Smooth muscle cell (in vitro differentiated cells): ENCODE measurements around the gene THOC6. TPM values are rescaled to one million over a fixed set of nuclear protein-coding genes. Genes with fewer than 3 reads are reported as not detected.
A peak's percentile ranks its signal among the peaks of the same experiment; 100 is the strongest.

Source experiments
- DNase-seq: peaks from one replicate; lab custom pipeline; 2025; ENCODE audit not compliant: unreplicated experiment; lab: John Stamatoyannopoulos, UW
- H2AFZ ChIP-seq: fragments of 200-600 bp; sonication (generic); 2 replicates; pipeline ENCODE4 v1.6.0; 2016; ENCODE audit warnings: antibody characterized with exemption, low read depth, mild to moderate bottlenecking
- H3F3A ChIP-seq: fragments of 200-600 bp; sonication (generic); 2 replicates; pipeline ENCODE4 v1.6.0; 2017; ENCODE audit warnings: antibody characterized with exemption, low read depth
- H3K27ac ChIP-seq: fragments of 200-600 bp; sonication (generic); 2 replicates; pipeline ENCODE4 v1.5.1; 2016; ENCODE audit warnings: low read depth, mild to moderate bottlenecking
- H3K27me3 ChIP-seq: fragments of 200-600 bp; sonication (generic); 2 replicates; pipeline ENCODE4 v1.6.1; 2016; ENCODE audit warnings: low read depth, mild to moderate bottlenecking
- H3K36me3 ChIP-seq: fragments of 200-600 bp; sonication (generic); 2 replicates; pipeline ENCODE4 v1.5.1; 2016; ENCODE audit warnings: low read depth
- H3K4me1 ChIP-seq: fragments of 200-600 bp; sonication (generic); 2 replicates; pipeline ENCODE4 v1.5.1; 2016; ENCODE audit warnings: low read depth
- H3K4me2 ChIP-seq: fragments of 200-600 bp; sonication (generic); 2 replicates; pipeline ENCODE4 v1.6.0; 2016; ENCODE audit warnings: mild to moderate bottlenecking
- H3K4me3 ChIP-seq: fragments of 200-600 bp; sonication (generic); 2 replicates; pipeline ENCODE4 v1.5.1; 2016; ENCODE audit warnings: mild to moderate bottlenecking
- H3K79me2 ChIP-seq: fragments of 200-600 bp; sonication (generic); 2 replicates; pipeline ENCODE4 v1.6.0; 2016; ENCODE audit warnings: low read depth, mild to moderate bottlenecking
- H3K9ac ChIP-seq: fragments of 200-600 bp; sonication (generic); 2 replicates; pipeline ENCODE4 v1.6.0; 2016; ENCODE audit warnings: low read depth
- H3K9me3 ChIP-seq: fragments of 200-600 bp; sonication (generic); replicated peaks from 2 replicates; pipeline ENCODE4 v1.5.1; 2016; ENCODE audit warnings: low read depth
- H4K20me1 ChIP-seq: fragments of 200-600 bp; sonication (generic); 2 replicates; pipeline ENCODE4 v1.6.0; 2016; ENCODE audit warnings: low read depth
- WGBS: methylation state at CpG from one replicate; pipeline ENCODE4 v1.1.7; 2016; ENCODE audit warnings: low lambda C conversion rate; 5-methylcytosine and 5-hydroxymethylcytosine counted together
- polyA plus RNA-seq: library from polyadenylated mRNA; unstranded; fragments of >200 nt; fragmentation: Nextera tagmentation; extraction: Ambion mirVana; gene quantifications from 2 replicates; pipeline ENCODE4 v1.2.1, GENCODE V29; 2016
- total RNA-seq: library from RNA; depleted of rRNA; stranded (reverse); fragments of >200 nt; gene quantifications from 2 replicates; pipeline ENCODE4 v1.2.3, GENCODE V29; 2014
- TF ChIP-seq, protein P1 (sequence below): fragments of 200-600 bp; sonication (generic); IDR thresholded peaks from 2 replicates; pipeline ENCODE4 v1.5.1; 2017; ENCODE audit warnings: borderline replicate concordance, mild to moderate bottlenecking, antibody characterized with exemption; ENCODE audit not compliant: insufficient read depth, poor library complexity, severe bottlenecking

Gene THOC6
- total and polyA plus RNA-seq, 2 experiments from 2014 or later, result 28.9 to 59.4 TPM

DNA sequence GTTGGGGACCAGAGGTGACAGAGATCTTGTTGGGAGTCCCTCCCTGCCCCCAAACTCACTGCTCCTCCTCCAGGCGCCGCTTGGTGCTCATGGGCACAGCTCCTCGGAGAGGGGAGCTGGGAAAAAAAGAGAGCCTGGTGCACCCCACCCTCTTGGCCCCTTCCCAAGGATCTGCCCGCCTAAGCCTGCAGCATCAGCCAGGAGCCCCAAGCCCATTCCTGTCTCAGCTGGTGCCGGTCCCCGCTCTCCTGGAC, 493 bp upstream of the THOC6 start:
- peak overlapping the region; percentile 99 for H3K9ac ChIP-seq
- TF ChIP-seq, protein P1, sequence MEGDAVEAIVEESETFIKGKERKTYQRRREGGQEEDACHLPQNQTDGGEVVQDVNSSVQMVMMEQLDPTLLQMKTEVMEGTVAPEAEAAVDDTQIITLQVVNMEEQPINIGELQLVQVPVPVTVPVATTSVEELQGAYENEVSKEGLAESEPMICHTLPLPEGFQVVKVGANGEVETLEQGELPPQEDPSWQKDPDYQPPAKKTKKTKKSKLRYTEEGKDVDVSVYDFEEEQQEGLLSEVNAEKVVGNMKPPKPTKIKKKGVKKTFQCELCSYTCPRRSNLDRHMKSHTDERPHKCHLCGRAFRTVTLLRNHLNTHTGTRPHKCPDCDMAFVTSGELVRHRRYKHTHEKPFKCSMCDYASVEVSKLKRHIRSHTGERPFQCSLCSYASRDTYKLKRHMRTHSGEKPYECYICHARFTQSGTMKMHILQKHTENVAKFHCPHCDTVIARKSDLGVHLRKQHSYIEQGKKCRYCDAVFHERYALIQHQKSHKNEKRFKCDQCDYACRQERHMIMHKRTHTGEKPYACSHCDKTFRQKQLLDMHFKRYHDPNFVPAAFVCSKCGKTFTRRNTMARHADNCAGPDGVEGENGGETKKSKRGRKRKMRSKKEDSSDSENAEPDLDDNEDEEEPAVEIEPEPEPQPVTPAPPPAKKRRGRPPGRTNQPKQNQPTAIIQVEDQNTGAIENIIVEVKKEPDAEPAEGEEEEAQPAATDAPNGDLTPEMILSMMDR, result no peak
- peaks cover 56% of the 10 kb centered on the region for H4K20me1 ChIP-seq
- no peaks in the 10 kb centered on the region for H3F3A ChIP-seq
- H3K27me3 ChIP-seq, result no peaks in the 10 kb centered on the region
- H3K9me3 ChIP-seq, result no peaks in the 10 kb centered on the region
- 18% methylated on average over 2 of the region's 6 CpGs for WGBS
- peak overlapping the region; percentile 86 for H3K4me3 ChIP-seq
- peaks cover 17% of the 10 kb centered on the region for H3K4me1 ChIP-seq
- no peak for DNase-seq
- H3K36me3 ChIP-seq, result no peaks in the 10 kb centered on the region
- no peak overlapping the region for H2AFZ ChIP-seq
- no peaks in the 10 kb centered on the region for H3K79me2 ChIP-seq
- H3K27ac ChIP-seq, result peak overlapping the region; percentile 100
- H3K4me2 ChIP-seq, result peak overlapping the region; percentile 93

GRCh38 chr16:3025032-3026002, 1.5 kb downstream of the THOC6 start:
- 97% methylated on average over 18 of the region's 18 CpGs for WGBS

DNA sequence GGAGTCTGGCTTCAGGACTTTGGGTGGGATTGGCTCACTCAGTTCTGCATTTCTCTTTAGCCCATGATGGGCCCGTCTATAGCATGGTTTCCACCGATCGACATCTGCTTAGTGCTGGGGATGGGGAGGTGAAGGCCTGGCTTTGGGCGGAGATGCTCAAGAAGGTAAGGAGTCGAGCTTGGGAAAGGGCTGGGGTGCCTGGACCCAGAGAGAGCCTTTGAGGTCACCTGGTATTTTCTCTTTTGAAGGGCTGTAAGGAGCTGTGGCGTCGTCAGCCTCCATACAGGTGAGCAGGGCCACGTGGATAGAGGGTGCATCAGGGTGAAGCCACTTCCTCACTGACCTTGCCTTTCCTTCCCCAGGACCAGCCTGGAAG, 2.2 kb downstream of the THOC6 start:
- 93% methylated on average over 8 of the region's 8 CpGs for WGBS
- Histone ChIP-seq H3K4me3 (no peak overlapping the region), H3K9ac (no peak overlapping the region), H3K9me3 (no peaks in the 10 kb centered on the region), H3K4me1 (peaks cover 17% of the 10 kb centered on the region), H3K36me3 (no peaks in the 10 kb centered on the region), H3K27ac (no peak overlapping the region), H3K27me3 (peaks cover 2% of the 10 kb centered on the region), H3K4me2 (no peak overlapping the region), H3K79me2 (no peaks in the 10 kb centered on the region), H3F3A (no peaks in the 10 kb centered on the region), H4K20me1 (peaks cover 76% of the 10 kb centered on the region), H2AFZ (no peak overlapping the region)
- no peak for DNase-seq
- TF ChIP-seq, protein P1, result no peak

More at GRCh38 chr16:3025032-3026002, 1.5 kb downstream of the THOC6 start:
- Histone ChIP-seq H3K79me2 (no peaks in the 10 kb centered on the region), H4K20me1 (peaks cover 75% of the 10 kb centered on the region), H3K27me3 (no peaks in the 10 kb centered on the region), H2AFZ (no peak overlapping the region), H3K9me3 (no peaks in the 10 kb centered on the region), H3K9ac (no peak overlapping the region), H3K36me3 (no peaks in the 10 kb centered on the region), H3K27ac (no peak overlapping the region), H3K4me1 (peaks cover 17% of the 10 kb centered on the region), H3F3A (no peaks in the 10 kb centered on the region), H3K4me2 (no peak overlapping the region), H3K4me3 (no peak overlapping the region)
- no peak for DNase-seq
- TF ChIP-seq, protein P1, result no peak
